Measurements from ENCODE around the gene ARAP1.

Gene ARAP1

GRCh38 chr11:72712841-72713240 is 39.4 kb downstream of the ARAP1 start:
- H2BK12ac ChIP-seq (ENCODE audit: low read length in 2 of 2): peak overlapping the region in 1 of 2 experiments; percentile 15
- peak overlapping the region; percentile 71 for H3K9ac ChIP-seq (ENCODE audit: low read length)
- no peak overlapping the region for H2AK5ac ChIP-seq (ENCODE audit: low read length, severe bottlenecking)
- no peak overlapping the region for H3K23ac ChIP-seq (ENCODE audit: low read length in 2 of 2)
- H3K27me3 ChIP-seq (ENCODE audit: control insufficient read depth in 1 of 2, insufficient read depth in 1 of 2, low read length in 2 of 2): no peaks in the 10 kb centered on the region
- H3K4me1 ChIP-seq (ENCODE audit: control insufficient read depth, insufficient read depth, low read depth, low read length): peaks cover 21% of the 10 kb centered on the region
- no peak overlapping the region for H2BK5ac ChIP-seq (ENCODE audit: low read depth, low read length, poor library complexity, severe bottlenecking)
- H2AFZ ChIP-seq (ENCODE audit: low read depth, low read length): no peak overlapping the region
- no peak overlapping the region for H2BK15ac ChIP-seq (ENCODE audit: low read depth, poor library complexity, severe bottlenecking)
- H3K18ac ChIP-seq (ENCODE audit: low read depth in 1 of 2, low read length in 2 of 2): no peak overlapping the region
- DNase-seq: no peak
- no peak overlapping the region for H2BK120ac ChIP-seq (ENCODE audit: low read depth, low read length)
- H3K4ac ChIP-seq (ENCODE audit: low read depth in 1 of 2, low read length in 2 of 2): no peak overlapping the region
- H3K4me2 ChIP-seq (ENCODE audit: low read length, poor library complexity, severe bottlenecking): no peak overlapping the region
- H3K79me1 ChIP-seq (replicated peaks; ENCODE audit: low read length, poor library complexity, severe bottlenecking): peaks cover 72% of the 10 kb centered on the region
- no peaks in the 10 kb centered on the region for H3K9me3 ChIP-seq (ENCODE audit: control insufficient read depth, low read length)
- H3K4me3 ChIP-seq (ENCODE audit: insufficient read depth in 1 of 2, low read depth in 1 of 2, low read length in 2 of 2): peak overlapping the region in 1 of 2 experiments; percentile 54
- WGBS: 32% methylated on average over 9 of the region's 10 CpGs
- peak overlapping the region in 1 of 2 experiments; percentile 41 for H3K14ac ChIP-seq (ENCODE audit: low read length in 2 of 2)
- no peak overlapping the region for H3K27ac ChIP-seq (ENCODE audit: low read length, poor library complexity, severe bottlenecking)
- peak overlapping the region; percentile 44 for H4K91ac ChIP-seq (ENCODE audit: low read length)
- no peak overlapping the region for H4K8ac ChIP-seq (ENCODE audit: low read length)
- H3K36me3 ChIP-seq (ENCODE audit: control insufficient read depth in 1 of 2, insufficient read depth in 2 of 2, low read depth in 1 of 2, low read length in 2 of 2): peaks cover 56 to 79% of the 10 kb centered on the region in 2 experiments

GRCh38 chr11:72712168-72712751 is 39.9 kb downstream of the ARAP1 start:
- no peak overlapping the region for H4K8ac ChIP-seq (ENCODE audit: low read length)
- DNase-seq: peak; percentile 18
- H3K18ac ChIP-seq (ENCODE audit: low read depth in 1 of 2, low read length in 2 of 2): peak overlapping the region in 1 of 2 experiments; percentile 16
- H3K27me3 ChIP-seq (ENCODE audit: control insufficient read depth in 1 of 2, insufficient read depth in 1 of 2, low read length in 2 of 2): no peaks in the 10 kb centered on the region
- no peak overlapping the region for H2AK5ac ChIP-seq (ENCODE audit: low read length, severe bottlenecking)
- H3K4me1 ChIP-seq (ENCODE audit: control insufficient read depth, insufficient read depth, low read depth, low read length): peaks cover 18% of the 10 kb centered on the region
- peaks cover 58 to 79% of the 10 kb centered on the region in 2 experiments for H3K36me3 ChIP-seq (ENCODE audit: control insufficient read depth in 1 of 2, insufficient read depth in 2 of 2, low read depth in 1 of 2, low read length in 2 of 2)
- WGBS: 64% methylated on average over 25 of the region's 26 CpGs
- H3K4me3 ChIP-seq (ENCODE audit: insufficient read depth in 1 of 2, low read depth in 1 of 2, low read length in 2 of 2): peak overlapping the region in 1 of 2 experiments; percentile 54
- H4K91ac ChIP-seq (ENCODE audit: low read length): peak overlapping the region; percentile 16
- peaks cover 70% of the 10 kb centered on the region for H3K79me1 ChIP-seq (replicated peaks; ENCODE audit: low read length, poor library complexity, severe bottlenecking)
- H2BK15ac ChIP-seq (ENCODE audit: low read depth, poor library complexity, severe bottlenecking): no peak overlapping the region
- no peak overlapping the region for H2BK5ac ChIP-seq (ENCODE audit: low read depth, low read length, poor library complexity, severe bottlenecking)
- H2BK120ac ChIP-seq (ENCODE audit: low read depth, low read length): no peak overlapping the region
- H3K4ac ChIP-seq (ENCODE audit: low read depth in 1 of 2, low read length in 2 of 2): no peak overlapping the region
- H2AFZ ChIP-seq (ENCODE audit: low read depth, low read length): no peak overlapping the region
- no peak overlapping the region for H3K4me2 ChIP-seq (ENCODE audit: low read length, poor library complexity, severe bottlenecking)
- H3K9me3 ChIP-seq (ENCODE audit: control insufficient read depth, low read length): no peaks in the 10 kb centered on the region
- H2BK12ac ChIP-seq (ENCODE audit: low read length in 2 of 2): no peak overlapping the region
- H3K14ac ChIP-seq (ENCODE audit: low read length in 2 of 2): no peak overlapping the region
- H3K27ac ChIP-seq (ENCODE audit: low read length, poor library complexity, severe bottlenecking): no peak overlapping the region
- no peak overlapping the region for H3K23ac ChIP-seq (ENCODE audit: low read length in 2 of 2)
- H3K9ac ChIP-seq (ENCODE audit: low read length): peak overlapping the region; percentile 71

GRCh38 chr11:72711141-72711540 is 41.1 kb downstream of the ARAP1 start:
- Histone ChIP-seq H3K4me1 (ENCODE audit: control insufficient read depth, insufficient read depth, low read depth, low read length) (peaks cover 25% of the 10 kb centered on the region), H2BK120ac (ENCODE audit: low read depth, low read length) (no peak overlapping the region)

GRCh38 chr11:72710278-72710677 is 41.9 kb downstream of the ARAP1 start:
- 100% methylated on average over 9 of the region's 11 CpGs for WGBS
- no peak overlapping the region for H2BK120ac ChIP-seq (ENCODE audit: low read depth, low read length)
- H4K8ac ChIP-seq (ENCODE audit: low read length): no peak overlapping the region

More at GRCh38 chr11:72711141-72711540, 41.1 kb downstream of the ARAP1 start:
- Histone ChIP-seq H2BK15ac (ENCODE audit: low read depth, poor library complexity, severe bottlenecking) (no peak overlapping the region), H3K9ac (ENCODE audit: low read length) (no peak overlapping the region), H2BK12ac (ENCODE audit: low read length in 2 of 2) (no peak overlapping the region), H3K4ac (ENCODE audit: low read depth in 1 of 2, low read length in 2 of 2) (no peak overlapping the region), H3K18ac (ENCODE audit: low read depth in 1 of 2, low read length in 2 of 2) (no peak overlapping the region), H3K14ac (ENCODE audit: low read length in 2 of 2) (no peak overlapping the region), H3K79me1 (replicated peaks; ENCODE audit: low read length, poor library complexity, severe bottlenecking) (peaks cover 69% of the 10 kb centered on the region), H3K4me2 (ENCODE audit: low read length, poor library complexity, severe bottlenecking) (no peak overlapping the region), H3K27me3 (ENCODE audit: control insufficient read depth in 1 of 2, insufficient read depth in 1 of 2, low read length in 2 of 2) (no peaks in the 10 kb centered on the region), H2AK5ac (ENCODE audit: low read length, severe bottlenecking) (no peak overlapping the region), H3K4me3 (ENCODE audit: insufficient read depth in 1 of 2, low read depth in 1 of 2, low read length in 2 of 2) (no peak overlapping the region), H4K8ac (ENCODE audit: low read length) (no peak overlapping the region), H4K91ac (ENCODE audit: low read length) (no peak overlapping the region), H2BK5ac (ENCODE audit: low read depth, low read length, poor library complexity, severe bottlenecking) (no peak overlapping the region), H3K23ac (ENCODE audit: low read length in 2 of 2) (no peak overlapping the region), H3K9me3 (ENCODE audit: control insufficient read depth, low read length) (no peaks in the 10 kb centered on the region), H3K27ac (ENCODE audit: low read length, poor library complexity, severe bottlenecking) (no peak overlapping the region), H2AFZ (ENCODE audit: low read depth, low read length) (no peak overlapping the region), H3K36me3 (ENCODE audit: control insufficient read depth in 1 of 2, insufficient read depth in 2 of 2, low read depth in 1 of 2, low read length in 2 of 2) (peaks cover 58 to 81% of the 10 kb centered on the region in 2 experiments)
- no peak for DNase-seq
- 98% methylated on average over 8 of the region's 9 CpGs for WGBS

More at GRCh38 chr11:72710278-72710677, 41.9 kb downstream of the ARAP1 start:
- H2BK5ac ChIP-seq (ENCODE audit: low read depth, low read length, poor library complexity, severe bottlenecking): no peak overlapping the region
- no peaks in the 10 kb centered on the region for H3K27me3 ChIP-seq (ENCODE audit: control insufficient read depth in 1 of 2, insufficient read depth in 1 of 2, low read length in 2 of 2)
- H3K4me2 ChIP-seq (ENCODE audit: low read length, poor library complexity, severe bottlenecking): no peak overlapping the region
- H3K14ac ChIP-seq (ENCODE audit: low read length in 2 of 2): no peak overlapping the region
- peaks cover 31% of the 10 kb centered on the region for H3K4me1 ChIP-seq (ENCODE audit: control insufficient read depth, insufficient read depth, low read depth, low read length)
- H2AFZ ChIP-seq (ENCODE audit: low read depth, low read length): no peak overlapping the region
- H3K18ac ChIP-seq (ENCODE audit: low read depth in 1 of 2, low read length in 2 of 2): no peak overlapping the region
- no peak overlapping the region for H2BK15ac ChIP-seq (ENCODE audit: low read depth, poor library complexity, severe bottlenecking)
- no peak overlapping the region for H3K23ac ChIP-seq (ENCODE audit: low read length in 2 of 2)
- no peak overlapping the region for H3K27ac ChIP-seq (ENCODE audit: low read length, poor library complexity, severe bottlenecking)
- no peak overlapping the region for H3K4ac ChIP-seq (ENCODE audit: low read depth in 1 of 2, low read length in 2 of 2)
- peaks cover 66 to 84% of the 10 kb centered on the region in 2 experiments for H3K36me3 ChIP-seq (ENCODE audit: control insufficient read depth in 1 of 2, insufficient read depth in 2 of 2, low read depth in 1 of 2, low read length in 2 of 2)
- no peaks in the 10 kb centered on the region for H3K9me3 ChIP-seq (ENCODE audit: control insufficient read depth, low read length)
- no peak overlapping the region for H3K4me3 ChIP-seq (ENCODE audit: insufficient read depth in 1 of 2, low read depth in 1 of 2, low read length in 2 of 2)
- no peak overlapping the region for H3K9ac ChIP-seq (ENCODE audit: low read length)
- H3K79me1 ChIP-seq (replicated peaks; ENCODE audit: low read length, poor library complexity, severe bottlenecking): peaks cover 64% of the 10 kb centered on the region
- H2BK12ac ChIP-seq (ENCODE audit: low read length in 2 of 2): no peak overlapping the region
- H2AK5ac ChIP-seq (ENCODE audit: low read length, severe bottlenecking): no peak overlapping the region
- H4K91ac ChIP-seq (ENCODE audit: low read length): no peak overlapping the region
- no peak for DNase-seq

Measured in mesenchymal stem cell (in vitro differentiated cells and primary cell).